Lower leg skin (tissue), 3 donors: ENCODE data around the gene IFFO2.

Source experiments
- CTCF ChIP-seq, 3 donors: fragments of 450-650 bp; IDR thresholded peaks; one replicate each; pipeline ENCODE4 v1.5.1; 2016; ENCODE audit warnings: antibody characterized with exemption in 3 of 3, mild to moderate bottlenecking in 3 of 3, moderate library complexity in 2 of 3
- POLR2A ChIP-seq, 2 donors: fragments of 450-650 bp; IDR thresholded peaks; one replicate each; pipeline ENCODE4 v1.6.1; 2016 to 2017; ENCODE audit warnings: antibody characterized with exemption in 2 of 2, mild to moderate bottlenecking in 1 of 2, moderate library complexity in 1 of 2

- TF ChIP-seq CTCF (IDR thresholded peaks at IDR 0.05), result no peak
- TF ChIP-seq POLR2A (IDR thresholded peaks at IDR 0.05), result no peak
Measured at GRCh38 chr1:18875796-18876128, 80.7 kb downstream of the IFFO2 start.
